K562 (cell line): ENCODE data around the gene DCAF15. TPM values are rescaled to one million over a fixed set of nuclear protein-coding genes. Genes with fewer than 3 reads are reported as not detected.
A peak's percentile ranks its signal among the peaks of the same experiment; 100 is the strongest.

Source experiments
- ATAC-seq: fragments of 200-7000 bp; cut with Tn5 transposase; 3 replicates; pipeline ENCODE4 v1.9.1; 2020; ENCODE audit warnings: moderate library complexity
- BruUV-seq: library from RNA; stranded (reverse); fragments of 400-500 nt; replicated peaks from 2 replicates; lab custom pipeline; 2021; lab: Mats Ljungman, UMichigan
- CTCF ChIA-PET: fragments of 300-600 bp; formaldehyde crosslinking; extraction: SDS; loops from one replicate; lab custom pipeline; 2021; ENCODE audit warnings: low intra/inter-chr PET ratio; lab: Yijun Ruan, JAX
- POLR2A ChIA-PET: fragments of 300-600, 350-650 bp; sonication (Branson Sonifier 250); formaldehyde crosslinking; extraction: SDS; loops from one replicate; lab custom pipeline; 2021; ENCODE audit warnings: antibody characterized with exemption, inconsistent platforms; lab: Yijun Ruan, JAX
- DNase-seq, 4 experiments: peaks; one replicate each; pipeline versions ENCODE4 v3.0.0 to v3.0.0-alpha.2; 2011 to 2018; ENCODE audit warnings: low spot score in 3 of 4, mixed read lengths in 3 of 4; ENCODE audit errors: extremely low read depth in 1 of 4
- FAIRE-seq: peaks from 2 replicates; lab custom pipeline; 2011; peaks lifted over from hg19 to GRCh38; lab: Jason Lieb, UNC
- H2AFZ ChIP-seq: 2 replicates; pipeline ENCODE4 v1.6.0; 2011; ENCODE audit warnings: low read depth, low read length, control low read depth, inconsistent platforms
- H3K27ac ChIP-seq: fragments of 200-600 bp; 3 replicates; pipeline ENCODE4 v1.8.0; 2011; ENCODE audit warnings: low read depth, mild to moderate bottlenecking, control low read depth, inconsistent platforms, low read length, moderate library complexity, mixed read lengths; ENCODE audit errors: extremely low read depth
- H3K27me3 ChIP-seq, 2 experiments: fragments of 300-600 bp in 1 of 2; 2 replicates in 1 of 2; 3 replicates in 1 of 2; pipeline versions ENCODE4 v1.6.0 to v1.8.0; 2011; ENCODE audit warnings: inconsistent platforms in 2 of 2, low read length in 2 of 2, mild to moderate bottlenecking in 1 of 2, mixed read lengths in 1 of 2, moderate library complexity in 1 of 2; ENCODE audit not compliant: control insufficient read depth in 2 of 2, insufficient read depth in 2 of 2
- H3K36me3 ChIP-seq: fragments of 300-600 bp; 3 replicates; pipeline ENCODE4 v1.8.0; 2011; ENCODE audit warnings: mild to moderate bottlenecking, low read length, inconsistent platforms; ENCODE audit not compliant: control insufficient read depth, insufficient read depth
- H3K4me1 ChIP-seq, 2 experiments: fragments of 200-600 bp in 1 of 2; replicated peaks in 1 of 2; 2 replicates in 1 of 2; 3 replicates in 1 of 2; pipeline versions ENCODE4 v1.5.1 to v1.8.0; 2011; ENCODE audit warnings: inconsistent platforms in 2 of 2, low read length in 2 of 2, mild to moderate bottlenecking in 1 of 2, mixed read lengths in 1 of 2, moderate library complexity in 1 of 2; ENCODE audit not compliant: control insufficient read depth in 2 of 2, insufficient read depth in 2 of 2
- H3K4me2 ChIP-seq: 2 replicates; pipeline ENCODE4 v1.6.1; 2011; ENCODE audit warnings: low read length, control low read depth, inconsistent platforms, mixed read lengths; ENCODE audit not compliant: insufficient read depth
- H3K4me3 ChIP-seq: fragments of 200-600 bp; sonication (generic), shearing (Covaris generic); 2 replicates; pipeline ENCODE4 v1.5.1; 2016; ENCODE audit warnings: control low read depth, inconsistent platforms
- H3K79me2 ChIP-seq: fragments of 200-600 bp; 3 replicates; pipeline ENCODE4 v1.8.0; 2011; ENCODE audit warnings: low read length, inconsistent platforms; ENCODE audit not compliant: control insufficient read depth, insufficient read depth
- H3K9ac ChIP-seq, 2 experiments: 2 replicates each; pipeline versions ENCODE4 v1.6.0 to v1.6.1; 2011; ENCODE audit warnings: low read depth in 2 of 2, low read length in 2 of 2, control low read depth in 1 of 2, inconsistent platforms in 1 of 2, mild to moderate bottlenecking in 1 of 2, mixed read lengths in 1 of 2; ENCODE audit not compliant: insufficient read depth in 1 of 2
- H3K9me1 ChIP-seq: one replicate; pipeline ENCODE4 v1.6.0; 2011; ENCODE audit warnings: inconsistent platforms, mild to moderate bottlenecking, low read length, moderate library complexity; ENCODE audit not compliant: control insufficient read depth, insufficient read depth
- H3K9me3 ChIP-seq: replicated peaks from 2 replicates; pipeline ENCODE4 v1.5.1; 2011; ENCODE audit warnings: low read depth, low read length, inconsistent platforms; ENCODE audit not compliant: control insufficient read depth, insufficient read depth
- H4K20me1 ChIP-seq: replicated peaks from 2 replicates; pipeline ENCODE4 v1.6.1; 2011; ENCODE audit warnings: low read length, inconsistent platforms, mixed read lengths; ENCODE audit not compliant: control insufficient read depth, insufficient read depth
- GTF2A2 ChIP-seq: IDR thresholded peaks from 2 replicates; pipeline ENCODE4 v1.6.1; 2016; ENCODE audit warnings: mild to moderate bottlenecking, missing genetic modification characterization, missing compliant biosample characterization
- HBP1 ChIP-seq: fragments of 450-650 bp; formaldehyde crosslinking; IDR thresholded peaks from 2 replicates; pipeline ENCODE4 v1.4.0; 2022; ENCODE audit warnings: missing genetic modification characterization
- MYNN ChIP-seq, 2 experiments: sonication (generic); formaldehyde crosslinking in 1 of 2; IDR thresholded peaks; 2 replicates each; pipeline versions ENCODE4 v1.5.0 to v1.6.1; 2016 to 2020; ENCODE audit warnings: antibody characterized with exemption in 1 of 2, missing genetic modification reagents in 1 of 2
- OTX1 ChIP-seq: fragments of 450-650 bp; formaldehyde crosslinking; IDR thresholded peaks from 2 replicates; pipeline ENCODE4 v1.4.0; 2022; ENCODE audit warnings: mild to moderate bottlenecking
- POLR2G ChIP-seq: fragments of 200-400 bp; formaldehyde crosslinking; IDR thresholded peaks from 2 replicates; pipeline ENCODE4 v1.6.1; 2017; ENCODE audit warnings: low read depth, mild to moderate bottlenecking, antibody characterized with exemption, low read length, moderate library complexity
- ZKSCAN1 ChIP-seq: fragments of 150-350 bp; IDR thresholded peaks from 2 replicates; pipeline ENCODE4 v1.6.1; 2016; ENCODE audit warnings: low read depth, low read length
- ZNF695 ChIP-seq: fragments of 450-650 bp; formaldehyde crosslinking; IDR thresholded peaks from 2 replicates; pipeline ENCODE4 v1.4.0; 2020; ENCODE audit warnings: mild to moderate bottlenecking, moderate library complexity
- ZNF699 ChIP-seq: fragments of 250-450 bp; sonication (Bioruptor Pico); IDR thresholded peaks from 2 replicates; pipeline ENCODE4 v1.8.0; 2021; ENCODE audit warnings: mild to moderate bottlenecking, moderate library complexity; ENCODE audit not compliant: insufficient replicate concordance
- ZNF75A ChIP-seq: fragments of 450-650 bp; formaldehyde crosslinking; IDR thresholded peaks from 2 replicates; pipeline ENCODE4 v1.4.0; 2020; ENCODE audit warnings: mild to moderate bottlenecking
- ZNF830 ChIP-seq: fragments of 250-450 bp; sonication (Bioruptor Pico); IDR thresholded peaks from 2 replicates; pipeline ENCODE4 v1.5.0; 2021; ENCODE audit warnings: mild to moderate bottlenecking
- WGBS: fragments of 100-300 bp; shearing (Covaris generic); methylation state at CpG from one replicate; pipeline ENCODE4 v1.1.6; 2016; ENCODE audit warnings: low coverage, mixed read lengths; ENCODE audit not compliant: insufficient coverage; ENCODE audit errors: missing lambda C conversion rate; 5-methylcytosine and 5-hydroxymethylcytosine counted together
- in situ Hi-C: fragments of 300-500 bp; cut with MboI; formaldehyde crosslinking; loops from 4 replicates; pipeline ENCODE4 v1.15.0; 2018; ENCODE audit warnings: inconsistent platforms, mixed read lengths
- intact Hi-C: fragments of 100-400 bp; cut with micrococcal nuclease; formaldehyde crosslinking; loops from 2 replicates; pipeline ENCODE4 v1.14.2; 2022
- polyA plus RNA-seq, 8 experiments: library from polyadenylated mRNA; depleted of rRNA in 4 of 8; stranded (reverse) in 5 of 8; unstranded in 3 of 8; fragments of >200 nt; fragmentation: Nextera tagmentation in 2 of 8; fragmentation: Illumina TruSeq in 1 of 8; extraction: Ambion mirVana in 2 of 8; extraction: Trizol in 1 of 8; gene quantifications; 2 replicates each; pipeline versions ENCODE4 v1.2.1 to v1.2.3, GENCODE V29; 2011 to 2014; ENCODE audit warnings: inconsistent platforms in 1 of 8, missing spikeins in 1 of 8
- total RNA-seq, 7 experiments: library from RNA; depleted of rRNA in 6 of 7; stranded (reverse); fragments of >200 nt in 6 of 7; fragmentation: Illumina TruSeq in 2 of 7; extraction: Trizol in 2 of 7; gene quantifications; 2 replicates each; pipeline versions ENCODE4 v1.2.1 to v1.2.3, GENCODE V29; 2011 to 2021; ENCODE audit warnings: low replicate concordance in 1 of 7

The DCAF15 gene
- total and polyA plus RNA-seq, 9 of the 15 experiments (the other 6 are each of a cell fraction or from before 2014, with no cell fraction given): 0.17 to 68.5 (median 27.7) TPM

GRCh38 chr19:13980340-13980739 is 28.0 kb downstream of the DCAF15 start:
- H3K27ac ChIP-seq: no peak overlapping the region
- H3K9ac ChIP-seq: peak overlapping the region in 1 of 2 experiments; percentile 40; a peak in 1 of 4 replicates
- no peak overlapping the region for H3K4me2 ChIP-seq
- H3K36me3 ChIP-seq: peaks cover 43% of the 10 kb centered on the region; the same call in 1 of the 3 replicates
- FAIRE-seq: no peak
- intact Hi-C loops (no loop called here), in situ Hi-C loops (no loop called here)
- ChIA-PET CTCF (no interaction called here), POLR2A (no interaction called here)
- peaks cover 0 to 58% of the 10 kb centered on the region in 2 experiments; a peak in 2 of 5 replicates for H3K4me1 ChIP-seq
- H3K9me3 ChIP-seq: no peaks in the 10 kb centered on the region
- no peaks in the 10 kb centered on the region for H3K9me1 ChIP-seq
- no peaks in the 10 kb centered on the region for H3K27me3 ChIP-seq
- no peak for TF ChIP-seq ZNF695 (CRISPR knock-in tag)
- TF ChIP-seq GTF2A2 (tag): no peak
- TF ChIP-seq POLR2G: 0 out of 2 replicates have a peak, but pooled peaks have one; percentile 36
- no peak for TF ChIP-seq MYNN (IDR thresholded peaks at IDR 0.05)
- no peak for TF ChIP-seq MYNN (CRISPR knock-in tag; IDR thresholded peaks at IDR 0.05)
- no TSS peak for BruUV-seq
- no peaks in the 10 kb centered on the region for H3K79me2 ChIP-seq
- no peak for DNase-seq
- no peak overlapping the region for H2AFZ ChIP-seq
- H3K4me3 ChIP-seq: no peak overlapping the region
- H4K20me1 ChIP-seq: no peaks in the 10 kb centered on the region
- 76% methylated on average over 12 of the region's 15 CpGs for WGBS
- no peak for ATAC-seq

GRCh38 chr19:13981021-13981420 is 28.7 kb downstream of the DCAF15 start:
- Histone ChIP-seq H3K4me2 (no peak overlapping the region), H4K20me1 (no peaks in the 10 kb centered on the region), H3K79me2 (no peaks in the 10 kb centered on the region), H3K27ac (no peak overlapping the region), H3K9me3 (no peaks in the 10 kb centered on the region), H3K36me3 (peaks cover 37% of the 10 kb centered on the region; the same call in 1 of the 3 replicates), H2AFZ (no peak overlapping the region), H3K4me1 (peaks cover 0 to 64% of the 10 kb centered on the region in 2 experiments; a peak in 2 of 5 replicates), H3K9ac (peak overlapping the region in 1 of 2 experiments; percentile 78; a peak in 2 of 4 replicates), H3K4me3 (no peak overlapping the region), H3K9me1 (no peaks in the 10 kb centered on the region), H3K27me3 (no peaks in the 10 kb centered on the region)
- FAIRE-seq (no peak), ATAC-seq (peak; percentile 18; the same call in 1 of the 3 replicates), DNase-seq (no peak)
- intact Hi-C loops: no loop called here
- TF ChIP-seq ZKSCAN1: no peak
- no peak for TF ChIP-seq ZNF699 (CRISPR knock-in tag)
- no peak for TF ChIP-seq ZNF75A (CRISPR knock-in tag)
- no peak for TF ChIP-seq OTX1 (CRISPR knock-in tag)
- TF ChIP-seq ZNF830 (CRISPR knock-in tag): no peak
- TF ChIP-seq HBP1 (CRISPR knock-in tag): no peak
- BruUV-seq: no TSS peak
- 80% methylated on average over 5 of the region's 5 CpGs for WGBS
- POLR2A ChIA-PET: no interaction called here
- CTCF ChIA-PET: no interaction called here
- in situ Hi-C loops: no loop called here
